Osteoblast (primary cell): ENCODE measurements around the gene CLIC5. TPM values are rescaled to one million over a fixed set of nuclear protein-coding genes. Genes with fewer than 3 reads are reported as not detected.

ENCODE experiments used
- DNase-seq: peaks from one replicate; pipeline ENCODE4 v3.0.0; 2011; ENCODE audit warnings: low spot score, mixed read lengths; ENCODE audit not compliant: insufficient read length; ENCODE audit errors: missing footprints
- H2AFZ ChIP-seq: 2 replicates; pipeline ENCODE4 v1.6.0; 2011; ENCODE audit warnings: mild to moderate bottlenecking, low read length
- H3K27ac ChIP-seq: 2 replicates; pipeline ENCODE4 v1.5.1; 2011; ENCODE audit warnings: mild to moderate bottlenecking, low read depth, low read length, moderate library complexity
- H3K27me3 ChIP-seq: 2 replicates; pipeline ENCODE4 v1.6.0; 2012; ENCODE audit warnings: mild to moderate bottlenecking, control low read depth, inconsistent platforms, low read length, moderate library complexity; ENCODE audit not compliant: insufficient read depth
- H3K36me3 ChIP-seq: 2 replicates; pipeline ENCODE4 v1.5.1; 2011; ENCODE audit warnings: mild to moderate bottlenecking, low read length, control low read depth, moderate library complexity; ENCODE audit not compliant: insufficient read depth
- H3K4me1 ChIP-seq: 2 replicates; pipeline ENCODE4 v1.5.1; 2011; ENCODE audit warnings: mild to moderate bottlenecking, low read length, control low read depth, moderate library complexity; ENCODE audit not compliant: insufficient read depth
- H3K4me2 ChIP-seq: 2 replicates; pipeline ENCODE4 v1.6.0; 2011; ENCODE audit warnings: mild to moderate bottlenecking, low read length; ENCODE audit not compliant: insufficient read depth
- H3K4me3 ChIP-seq: fragments of 200-600 bp; sonication (generic); 3 replicates; pipeline ENCODE4 v1.5.1; 2012; ENCODE audit warnings: mild to moderate bottlenecking, low read length, inconsistent platforms; ENCODE audit not compliant: insufficient read depth
- H3K79me2 ChIP-seq: 2 replicates; pipeline ENCODE4 v1.6.0; 2012; ENCODE audit warnings: mild to moderate bottlenecking, low read length, control low read depth, inconsistent platforms; ENCODE audit not compliant: insufficient read depth
- H3K9me3 ChIP-seq: 2 replicates; pipeline ENCODE4 v1.5.1; 2011; ENCODE audit warnings: low read depth, low read length, control low read depth
- H4K20me1 ChIP-seq: 2 replicates; pipeline ENCODE4 v1.6.0; 2012; ENCODE audit warnings: mild to moderate bottlenecking, low read length, control low read depth; ENCODE audit not compliant: insufficient read depth
- CTCF ChIP-seq: IDR thresholded peaks from 2 replicates; pipeline ENCODE4 v1.5.1; 2011; ENCODE audit warnings: mild to moderate bottlenecking, low read depth, low read length, moderate library complexity; ENCODE audit errors: extremely low read depth
- total RNA-seq: library from RNA; depleted of rRNA; stranded (reverse); fragments of >200 nt; gene quantifications from 2 replicates; pipeline ENCODE4 v1.2.3, GENCODE V29; 2012

CLIC5 gene
- total RNA-seq, 1 donor: not detected

GRCh38 chr6:46054516-46054915 is 38.9 kb upstream of the CLIC5 start:
- H3K9me3 ChIP-seq: no peaks in the 10 kb centered on the region
- no peak overlapping the region for H2AFZ ChIP-seq
- H3K36me3 ChIP-seq: no peaks in the 10 kb centered on the region
- H3K4me1 ChIP-seq: peaks cover 4% of the 10 kb centered on the region
- H3K79me2 ChIP-seq: no peaks in the 10 kb centered on the region
- H3K27ac ChIP-seq: no peak overlapping the region
- no peaks in the 10 kb centered on the region for H4K20me1 ChIP-seq
- DNase-seq: no peak
- no peak overlapping the region for H3K4me2 ChIP-seq
- no peak for TF ChIP-seq CTCF
- no peaks in the 10 kb centered on the region for H3K27me3 ChIP-seq
- no peak overlapping the region for H3K4me3 ChIP-seq

DNA sequence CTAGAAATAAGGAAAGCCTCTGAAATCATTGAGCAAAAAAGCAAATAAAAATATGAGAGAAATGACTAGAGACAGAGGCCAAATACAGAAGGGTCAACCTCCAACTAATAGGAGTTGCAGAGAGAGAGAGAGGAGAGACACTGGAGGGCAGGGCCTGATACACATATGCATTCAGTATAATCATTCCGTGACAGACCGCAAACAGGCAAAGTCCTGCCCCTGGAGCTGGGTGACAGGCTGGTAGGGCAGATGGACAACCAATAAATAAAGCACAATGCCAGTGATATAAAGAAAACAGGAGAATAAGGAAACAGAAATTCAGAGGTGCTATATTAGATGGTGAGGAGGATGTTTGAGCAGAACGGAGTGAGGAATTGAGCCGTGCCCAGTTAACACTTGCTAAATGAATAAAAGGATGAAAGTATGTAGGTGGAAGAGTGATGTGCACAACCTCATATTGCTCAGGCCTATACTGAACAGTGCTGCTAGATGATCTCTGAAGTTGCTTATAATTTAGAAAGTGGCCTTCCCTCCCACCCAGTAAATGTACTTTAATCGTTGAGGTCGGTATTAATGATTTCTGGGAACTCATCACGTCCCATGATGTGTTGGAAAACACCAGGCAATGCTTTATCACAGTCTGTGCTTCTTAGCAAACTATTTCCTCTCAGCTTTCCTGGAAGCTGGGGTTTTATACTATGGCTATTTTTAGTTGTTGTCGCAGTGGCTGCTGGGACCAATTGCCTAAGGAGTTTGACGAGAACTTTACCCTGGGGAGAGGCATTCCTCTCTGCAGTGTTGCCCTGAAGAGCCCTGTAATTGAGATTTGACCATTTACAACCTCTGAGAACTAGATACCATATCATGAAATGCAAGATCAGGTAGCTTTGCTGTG is 37.6 kb upstream of the CLIC5 start:
- no peaks in the 10 kb centered on the region for H3K36me3 ChIP-seq
- H3K4me1 ChIP-seq: peaks cover 4% of the 10 kb centered on the region
- no peak overlapping the region for H3K4me2 ChIP-seq
- no peaks in the 10 kb centered on the region for H4K20me1 ChIP-seq
- no peak overlapping the region for H3K27ac ChIP-seq
- H3K9me3 ChIP-seq: no peaks in the 10 kb centered on the region
- no peak overlapping the region for H2AFZ ChIP-seq
- H3K79me2 ChIP-seq: no peaks in the 10 kb centered on the region
- DNase-seq: no peak
- no peak overlapping the region for H3K4me3 ChIP-seq
- TF ChIP-seq CTCF: no peak
- H3K27me3 ChIP-seq: no peaks in the 10 kb centered on the region

DNA sequence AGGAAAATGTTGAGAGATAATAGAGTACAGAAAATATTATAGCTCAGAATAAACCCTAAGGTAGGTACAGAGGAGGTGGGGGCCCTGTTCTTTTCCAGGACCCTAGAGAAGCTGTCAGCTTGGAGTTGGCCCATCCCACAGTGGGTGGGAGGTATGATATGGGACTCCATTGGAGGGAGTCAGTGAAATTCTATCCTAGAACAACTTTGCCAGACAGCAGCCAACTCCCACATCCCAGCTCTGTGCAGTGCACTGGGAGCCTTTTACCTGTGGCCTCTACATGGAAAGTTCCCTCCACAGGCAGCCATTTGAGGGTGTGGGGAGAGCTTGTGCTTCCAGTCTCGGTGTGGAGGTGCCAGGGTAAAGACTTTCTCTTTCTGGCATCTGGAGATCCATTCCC is 36.8 kb upstream of the CLIC5 start:
- no peak for TF ChIP-seq CTCF
- Histone ChIP-seq H3K27ac (no peak overlapping the region), H4K20me1 (no peaks in the 10 kb centered on the region), H2AFZ (no peak overlapping the region), H3K4me2 (no peak overlapping the region), H3K4me1 (peaks cover 4% of the 10 kb centered on the region), H3K9me3 (no peaks in the 10 kb centered on the region), H3K4me3 (no peak overlapping the region), H3K79me2 (no peaks in the 10 kb centered on the region), H3K27me3 (no peaks in the 10 kb centered on the region), H3K36me3 (no peaks in the 10 kb centered on the region)
- DNase-seq: no peak

DNA sequence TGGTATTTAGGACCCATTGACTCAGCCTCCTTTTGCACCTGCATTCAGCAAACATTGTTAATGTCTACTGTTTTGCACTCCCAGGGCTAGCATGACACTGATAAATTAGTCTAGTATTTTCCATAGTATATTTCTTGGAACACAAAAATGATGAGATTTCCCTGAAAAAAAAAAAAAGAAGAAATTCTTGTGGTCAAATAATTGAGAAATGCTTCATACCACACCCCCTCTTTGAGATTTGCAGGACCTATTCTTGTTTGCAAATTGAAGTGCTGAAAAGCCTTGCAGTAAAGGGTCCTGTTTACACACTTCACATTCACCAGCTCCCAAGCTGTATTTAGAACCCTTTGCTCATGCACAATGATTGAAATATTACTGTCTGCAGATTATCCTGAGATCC is 36.3 kb upstream of the CLIC5 start:
- Histone ChIP-seq H3K4me1 (peaks cover 4% of the 10 kb centered on the region), H3K4me3 (no peak overlapping the region), H2AFZ (no peak overlapping the region), H3K27ac (no peak overlapping the region), H3K4me2 (no peak overlapping the region), H3K79me2 (no peaks in the 10 kb centered on the region), H3K27me3 (no peaks in the 10 kb centered on the region), H3K9me3 (no peaks in the 10 kb centered on the region), H3K36me3 (no peaks in the 10 kb centered on the region), H4K20me1 (no peaks in the 10 kb centered on the region)
- no peak for DNase-seq
- no peak for TF ChIP-seq CTCF
